Endothelial cell of umbilical vein (primary cell): Measurements from ENCODE around the gene LRIG1. TPM values are rescaled to one million over a fixed set of nuclear protein-coding genes. Genes with fewer than 3 reads are reported as not detected.

Source experiments
- BruUV-seq: library from RNA; stranded (reverse); fragments of 400-500 nt; replicated peaks from 2 replicates; lab custom pipeline; 2021; lab: Mats Ljungman, UMichigan
- CTCF ChIA-PET: fragments of 300-600, 350-600 bp; sonication (Branson Sonifier 250); formaldehyde crosslinking; loops from one replicate; lab custom pipeline; 2021; ENCODE audit warnings: antibody characterized with exemption, inconsistent platforms; lab: Charles Lee
- POLR2A ChIA-PET: fragments of 300-600, 350-600 bp; sonication (Branson Sonifier 250); formaldehyde crosslinking; loops from one replicate; lab custom pipeline; 2021; ENCODE audit warnings: antibody characterized with exemption, inconsistent platforms; lab: Charles Lee
- DNase-seq: peaks from one replicate; pipeline ENCODE4 v3.0.0-alpha.2; 2011; ENCODE audit warnings: low read depth, low spot score
- FAIRE-seq: peaks from 2 replicates; lab custom pipeline; 2011; peaks lifted over from hg19 to GRCh38; lab: Jason Lieb, UNC
- H2AFZ ChIP-seq: 2 replicates; pipeline ENCODE4 v1.6.0; 2012; ENCODE audit warnings: low read depth, low read length, control low read depth, inconsistent platforms
- H3K27ac ChIP-seq: 2 replicates; pipeline ENCODE4 v1.5.1; 2011; ENCODE audit warnings: low read depth, mild to moderate bottlenecking, control low read depth, low read length, moderate library complexity; ENCODE audit not compliant: insufficient read depth
- H3K27me3 ChIP-seq, 2 experiments: 2 replicates each; pipeline versions ENCODE4 v1.6.0 to v1.6.1; 2011; ENCODE audit warnings: low read length in 2 of 2, mixed read lengths in 1 of 2; ENCODE audit not compliant: control insufficient read depth in 2 of 2, insufficient read depth in 2 of 2
- H3K36me3 ChIP-seq, 2 experiments: 2 replicates in 1 of 2; 3 replicates in 1 of 2; pipeline ENCODE4 v1.5.1; 2011; ENCODE audit warnings: low read length in 2 of 2, mild to moderate bottlenecking in 1 of 2, moderate library complexity in 1 of 2; ENCODE audit not compliant: control insufficient read depth in 2 of 2, insufficient read depth in 2 of 2; ENCODE audit errors: extremely low read depth in 1 of 2
- H3K4me1 ChIP-seq: 3 replicates; pipeline ENCODE4 v1.5.1; 2011; ENCODE audit warnings: mild to moderate bottlenecking, low read length; ENCODE audit not compliant: control insufficient read depth, insufficient read depth; ENCODE audit errors: extremely low read depth
- H3K4me2 ChIP-seq: 2 replicates; pipeline ENCODE4 v1.6.1; 2011; ENCODE audit warnings: low read length, control low read depth, mixed read lengths; ENCODE audit not compliant: insufficient read depth
- H3K4me3 ChIP-seq, 3 experiments: fragments of 200-600 bp in 1 of 3; sonication (generic), shearing (Covaris generic) in 1 of 3; replicated peaks in 1 of 3; 2 replicates each; pipeline ENCODE4 v1.5.1; 2011 to 2016; ENCODE audit warnings: control low read depth in 3 of 3, low read length in 3 of 3, mild to moderate bottlenecking in 2 of 3, inconsistent platforms in 1 of 3, low read depth in 1 of 3, moderate library complexity in 1 of 3; ENCODE audit not compliant: insufficient read depth in 1 of 3
- H3K79me2 ChIP-seq: 2 replicates; pipeline ENCODE4 v1.6.0; 2012; ENCODE audit warnings: low read length, inconsistent platforms; ENCODE audit not compliant: control insufficient read depth, insufficient read depth
- H3K9ac ChIP-seq: replicated peaks from 2 replicates; pipeline ENCODE3; 2011; ENCODE audit warnings: low read length, control low read depth; ENCODE audit not compliant: insufficient read depth; ENCODE audit errors: extremely low read depth
- H3K9me1 ChIP-seq: replicated peaks from 3 replicates; pipeline ENCODE4 v1.6.0; 2011; ENCODE audit warnings: mild to moderate bottlenecking, low read length; ENCODE audit not compliant: control insufficient read depth, insufficient read depth; ENCODE audit errors: extremely low read depth
- H3K9me3 ChIP-seq: replicated peaks from 2 replicates; pipeline ENCODE4 v1.5.1; 2012; ENCODE audit warnings: low read length, inconsistent platforms; ENCODE audit not compliant: control insufficient read depth, insufficient read depth
- H4K20me1 ChIP-seq: replicated peaks from 2 replicates; pipeline ENCODE3; 2011; ENCODE audit warnings: mild to moderate bottlenecking, low read length; ENCODE audit not compliant: control insufficient read depth, insufficient read depth; ENCODE audit errors: extremely low read depth
- CTCF ChIP-seq, 2 donors: IDR thresholded peaks; 1 replicate in 1 of 2; 2 replicates in 1 of 2; pipeline ENCODE4 v1.5.1; 2011; ENCODE audit warnings: low read length in 2 of 2, mild to moderate bottlenecking in 2 of 2, moderate library complexity in 2 of 2, control low read depth in 1 of 2, inconsistent platforms in 1 of 2, low read depth in 1 of 2; ENCODE audit not compliant: insufficient read depth in 1 of 2; ENCODE audit errors: extremely low read depth in 1 of 2
- EZH2 ChIP-seq: IDR thresholded peaks from 2 replicates; pipeline ENCODE4 v1.6.1; 2012; ENCODE audit warnings: borderline replicate concordance, low read depth, mild to moderate bottlenecking, moderate library complexity, low read length, inconsistent platforms; ENCODE audit not compliant: severe bottlenecking
- FOS ChIP-seq: IDR thresholded peaks from 2 replicates; pipeline ENCODE4 v1.6.1; 2011; ENCODE audit warnings: mild to moderate bottlenecking, low read length, moderate library complexity, borderline replicate concordance; ENCODE audit not compliant: insufficient read depth
- GATA2 ChIP-seq: IDR thresholded peaks from 2 replicates; pipeline ENCODE4 v1.7.0; 2011; ENCODE audit warnings: low read depth, mild to moderate bottlenecking, moderate library complexity, mixed read lengths, low read length; ENCODE audit not compliant: insufficient read length, insufficient read depth
- JUN ChIP-seq: IDR thresholded peaks from 2 replicates; pipeline ENCODE4 v1.6.1; 2011; ENCODE audit warnings: borderline replicate concordance, low read depth; ENCODE audit not compliant: insufficient read length, insufficient read depth
- MYC ChIP-seq: IDR thresholded peaks from one replicate; pipeline ENCODE4 v1.6.1; 2011; ENCODE audit warnings: mild to moderate bottlenecking, low read depth, low read length
- POLR2A ChIP-seq: IDR thresholded peaks from 2 replicates; pipeline ENCODE4 v1.6.1; 2012; ENCODE audit warnings: low read depth, mild to moderate bottlenecking, control low read depth, low read length
- POLR2AphosphoS5 ChIP-seq: IDR thresholded peaks from 2 replicates; pipeline ENCODE4 v1.6.1; 2012; ENCODE audit warnings: low read depth, mild to moderate bottlenecking, control low read depth, low read length, moderate library complexity; ENCODE audit not compliant: insufficient read depth
- dilution Hi-C: fragments of 300-500 bp; cut with MboI; formaldehyde crosslinking; loops from one replicate; pipeline ENCODE4 v1.15.0; 2019; ENCODE audit warnings: low sequenced_read_pairs; ENCODE audit not compliant: extremely low pct_ligation_motif_present
- intact Hi-C: fragments of 100-400 bp; cut with micrococcal nuclease; formaldehyde crosslinking; loops from one replicate; pipeline ENCODE4 v1.10.0; 2022
- polyA plus RNA-seq, 4 experiments: library from polyadenylated mRNA; depleted of rRNA in 3 of 4; stranded (reverse) in 3 of 4; unstranded in 1 of 4; fragments of >200 nt; gene quantifications; 2 replicates each; pipeline versions ENCODE4 v1.2.1 to v1.2.3, GENCODE V29; 2011 to 2012; ENCODE audit warnings: missing spikeins in 1 of 4
- total RNA-seq: library from RNA; stranded (reverse); gene quantifications from 2 replicates; pipeline ENCODE4 v1.2.3, GENCODE V29; 2021
- TF ChIP-seq, protein P1 (sequence below): IDR thresholded peaks from 2 replicates; pipeline ENCODE4 v1.6.1; 2011; ENCODE audit not compliant: insufficient read depth, insufficient read length

The LRIG1 gene
- total and polyA plus RNA-seq, 2 donors (not counting 3 experiments of a cell fraction or from before 2014, with no cell fraction given) = 50.3 to 52.2 TPM

DNA sequence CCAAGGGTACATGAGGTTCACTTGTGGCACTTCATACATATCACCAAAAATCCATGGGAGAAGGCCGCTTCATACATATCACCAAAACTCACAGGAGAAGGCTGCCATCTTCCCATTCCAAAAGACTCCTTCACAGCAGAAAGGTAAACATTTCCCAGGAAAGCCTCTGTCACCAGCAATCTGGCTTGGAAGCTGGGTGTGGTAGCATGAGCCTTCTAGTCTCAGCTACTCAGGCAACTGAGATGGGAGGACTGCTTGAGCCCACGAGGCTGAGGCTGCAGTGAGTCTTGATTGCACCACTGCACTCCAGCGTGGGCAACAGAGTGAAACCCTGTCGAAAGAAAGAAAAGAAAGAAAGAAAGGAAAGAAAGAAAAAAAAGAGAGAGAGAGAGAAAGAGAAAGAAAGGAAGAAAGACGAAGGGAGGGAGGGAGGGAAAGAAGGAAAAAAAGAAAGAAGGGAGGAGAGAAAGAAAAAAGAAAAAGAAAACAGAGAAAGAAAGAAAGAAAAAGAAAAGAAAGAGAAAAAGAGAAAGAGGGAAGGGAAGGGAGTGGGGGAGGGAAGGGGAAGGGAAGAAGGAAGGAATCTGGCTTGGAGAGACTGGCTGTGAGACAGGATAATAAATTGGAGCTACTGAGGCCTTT is 7.2 kb downstream of the LRIG1 start:
- dilution Hi-C loops = no loop called here
- DNase-seq (no peak), FAIRE-seq (no peak)
- no TSS peak for BruUV-seq
- Histone ChIP-seq H3K4me3 (no peak overlapping the region), H3K9me1 (peaks cover 2% of the 10 kb centered on the region), H4K20me1 (no peaks in the 10 kb centered on the region), H3K36me3 (no peaks in the 10 kb centered on the region), H3K9me3 (no peaks in the 10 kb centered on the region), H3K27me3 (no peaks in the 10 kb centered on the region), H3K9ac (no peak overlapping the region), H3K27ac (no peak overlapping the region), H2AFZ (no peak overlapping the region), H3K79me2 (peaks cover 62% of the 10 kb centered on the region), H3K4me1 (peaks cover 38% of the 10 kb centered on the region), H3K4me2 (no peak overlapping the region)
- CTCF ChIA-PET = interaction anchor here (0.9 to 1.9 kb wide), 5 partner anchors 10 to 328 kb away, joined by 3 to 6 read pairs (median 4); no protein-coding TSS in a partner anchor
- TF ChIP-seq POLR2AphosphoS5 (no peak), CTCF (IDR thresholded peaks at IDR 0.05; ENCODE audit: extremely low read depth in 1 of 2, insufficient read depth in 1 of 2, low read depth in 1 of 2, low read length in 2 of 2) (no peak), FOS (no peak), GATA2 (no peak), JUN (no peak), POLR2A (no peak), MYC (no peak), EZH2 (no peak)
- TF ChIP-seq, protein P1, sequence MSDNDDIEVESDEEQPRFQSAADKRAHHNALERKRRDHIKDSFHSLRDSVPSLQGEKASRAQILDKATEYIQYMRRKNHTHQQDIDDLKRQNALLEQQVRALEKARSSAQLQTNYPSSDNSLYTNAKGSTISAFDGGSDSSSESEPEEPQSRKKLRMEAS = no peak
- intact Hi-C loops = no loop called here
- POLR2A ChIA-PET = no interaction called here
